LoVo (cell line): ENCODE data around the gene MFGE8.

Source experiments
- DNase-seq: peaks from one replicate; pipeline ENCODE4 v3.0.0-alpha.2; 2016; ENCODE audit warnings: low spot score

MFGE8 gene

DNA sequence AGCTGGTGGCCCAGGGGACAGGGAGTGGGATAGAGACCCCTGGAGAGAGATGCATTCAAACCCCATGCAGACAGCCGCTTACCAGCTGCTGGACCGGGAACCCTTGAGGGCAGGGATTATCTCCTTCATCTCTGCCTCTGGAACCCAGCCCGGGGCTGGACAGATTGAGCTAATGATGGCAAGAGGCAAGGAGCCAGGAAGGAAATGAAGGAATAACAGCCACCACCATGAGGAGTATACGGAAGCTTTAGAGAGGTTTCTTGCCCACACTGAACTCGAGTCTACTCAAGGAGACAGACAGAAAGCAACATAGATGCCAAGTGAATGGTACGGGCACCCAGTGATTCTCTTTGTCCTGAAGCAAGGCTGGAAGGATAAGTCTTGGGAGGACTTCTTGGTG lies 41.1 kb downstream of the MFGE8 start:
- DNase-seq: no peak

DNA sequence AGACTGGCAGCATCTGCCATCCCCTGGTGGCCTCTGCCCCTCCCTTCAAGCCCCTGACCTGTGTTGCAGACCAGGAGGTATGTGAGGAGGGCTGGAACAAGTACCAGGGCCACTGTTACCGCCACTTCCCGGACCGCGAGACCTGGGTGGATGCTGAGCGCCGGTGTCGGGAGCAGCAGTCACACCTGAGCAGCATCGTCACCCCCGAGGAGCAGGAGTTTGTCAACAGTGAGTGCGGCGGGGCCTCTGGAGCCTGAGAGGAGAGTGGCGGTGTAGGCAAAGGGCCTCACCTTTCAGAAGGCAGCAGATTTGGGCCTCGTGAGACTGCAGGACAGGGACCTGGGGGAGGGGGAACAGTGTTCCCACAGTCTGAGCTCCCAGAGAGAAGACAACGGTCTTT lies 41.9 kb downstream of the MFGE8 start:
- DNase-seq: no peak

DNA sequence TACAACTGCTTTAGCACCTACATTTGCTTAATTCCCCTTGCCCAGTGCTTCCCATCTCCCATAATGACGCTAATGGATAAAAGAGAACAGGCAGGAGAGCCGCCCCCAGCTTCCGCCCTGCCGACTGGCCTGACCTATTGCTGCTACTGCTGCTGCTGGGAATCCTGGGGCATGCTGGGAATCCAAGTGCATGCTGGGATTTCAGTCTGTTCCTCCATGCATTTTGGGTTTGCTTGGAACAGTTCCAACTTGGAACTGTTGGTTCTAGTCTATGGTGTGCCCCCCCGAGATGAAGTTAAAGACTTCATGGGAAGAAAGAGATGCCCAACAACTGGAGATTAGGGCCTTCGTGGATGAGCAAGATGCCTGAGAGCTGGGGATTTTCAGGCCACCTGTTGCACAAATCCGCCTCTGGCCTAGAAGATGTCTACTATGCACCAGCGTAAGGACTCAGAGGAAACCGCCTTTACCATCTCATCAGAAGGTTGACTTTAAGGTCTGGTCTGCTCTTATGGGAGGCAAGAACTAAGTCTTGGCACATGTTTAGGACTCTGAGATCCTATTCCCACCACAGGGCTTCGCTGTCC lies 46.8 kb downstream of the MFGE8 start:
- no peak for DNase-seq

DNA sequence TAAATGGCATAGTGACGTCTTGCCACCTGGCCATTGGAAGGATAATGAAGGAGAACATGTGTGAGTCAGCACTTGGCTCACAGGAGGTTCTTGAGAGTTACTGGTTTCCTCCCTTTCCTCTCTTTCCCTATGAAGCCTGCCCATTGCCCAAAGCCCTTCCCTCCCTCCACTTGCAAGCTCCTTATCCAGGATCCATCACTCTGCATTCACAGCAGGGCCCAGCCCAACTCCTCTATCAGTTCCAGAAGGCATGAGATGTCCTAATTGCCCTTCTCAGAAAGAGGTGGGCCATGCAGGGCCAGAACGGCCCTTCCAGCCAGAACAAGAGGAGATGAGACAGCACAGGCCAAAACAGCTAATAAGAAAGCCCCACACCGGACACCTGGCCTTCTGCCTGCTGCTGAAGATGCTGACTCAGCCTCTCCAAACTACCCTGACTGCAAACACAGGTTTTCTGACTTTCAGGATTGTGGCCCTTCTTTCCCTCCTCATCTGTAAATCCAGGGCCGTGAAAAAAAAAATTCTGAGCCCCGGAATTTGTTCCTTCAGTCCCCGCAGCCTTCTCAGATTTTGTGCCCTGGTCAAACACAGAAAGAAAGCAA lies 47.6 kb downstream of the MFGE8 start:
- no peak for DNase-seq

DNA sequence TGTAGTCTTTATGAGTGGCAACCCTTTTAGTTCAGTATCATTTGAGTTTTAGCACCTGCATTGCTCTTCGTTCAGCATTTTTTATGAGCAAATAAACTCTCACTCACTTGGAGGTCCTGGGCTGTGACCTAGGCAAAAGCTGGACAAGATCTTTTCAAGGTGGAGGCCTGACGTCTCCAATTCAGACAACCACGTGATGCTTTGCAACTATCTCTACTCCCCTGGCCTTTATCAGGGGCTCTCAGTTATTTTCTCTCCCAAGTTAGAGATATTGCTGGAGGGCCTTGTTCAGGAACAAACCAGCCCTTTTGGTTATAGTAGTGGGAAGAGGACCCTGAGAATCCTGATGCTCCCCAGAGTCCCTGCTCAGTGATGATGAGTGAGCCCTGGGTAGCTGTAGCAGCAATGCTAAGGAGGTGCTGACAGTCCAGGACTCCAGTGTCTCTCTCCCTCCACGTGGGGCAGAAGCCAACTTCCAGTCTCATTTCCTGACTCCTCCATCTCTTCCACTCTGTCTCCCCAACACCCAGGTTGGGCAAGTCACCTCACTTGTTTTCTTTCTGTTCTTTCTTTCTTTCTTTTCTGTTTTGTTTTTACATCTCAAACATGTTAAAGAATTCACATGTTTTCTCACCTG lies 48.2 kb downstream of the MFGE8 start:
- no peak for DNase-seq

DNA sequence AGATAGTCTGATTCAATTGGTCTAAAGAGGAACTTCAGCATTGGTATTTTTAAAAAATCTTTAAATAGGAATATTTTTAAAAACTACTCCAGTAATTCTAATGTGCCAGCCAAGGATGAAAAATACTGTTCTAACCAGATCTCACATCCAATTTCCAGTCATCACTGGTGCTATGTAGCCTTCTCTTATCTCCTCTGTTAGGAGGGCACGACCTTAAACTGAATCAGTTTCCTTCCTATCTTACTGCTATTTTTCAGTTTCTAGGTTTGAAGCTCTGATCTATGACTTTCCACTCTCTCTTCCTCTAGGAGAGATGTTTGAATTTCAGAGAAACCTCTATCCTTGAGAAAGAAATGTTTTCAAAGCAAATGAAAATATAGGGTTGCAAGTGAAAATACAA lies 49.8 kb downstream of the MFGE8 start:
- DNase-seq: no peak

DNA sequence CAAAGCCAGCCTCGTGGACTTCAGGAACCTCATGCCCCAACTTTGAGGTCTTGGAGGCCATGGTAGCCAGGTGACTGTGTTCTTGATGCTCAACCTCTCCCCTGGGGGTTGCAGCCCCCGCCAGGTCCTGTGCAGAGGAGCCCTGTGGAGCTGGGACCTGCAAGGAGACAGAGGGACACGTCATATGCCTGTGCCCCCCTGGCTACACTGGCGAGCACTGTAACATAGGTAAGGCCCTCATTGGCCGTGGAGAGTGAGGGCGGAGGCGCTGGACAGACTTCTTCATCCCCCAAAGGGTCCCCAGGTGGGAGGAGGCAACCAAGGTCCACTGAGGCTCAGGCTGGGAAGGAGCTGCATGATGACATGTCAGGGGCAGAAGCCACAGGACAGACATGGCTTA lies 53.0 kb downstream of the MFGE8 start:
- no peak for DNase-seq

DNA sequence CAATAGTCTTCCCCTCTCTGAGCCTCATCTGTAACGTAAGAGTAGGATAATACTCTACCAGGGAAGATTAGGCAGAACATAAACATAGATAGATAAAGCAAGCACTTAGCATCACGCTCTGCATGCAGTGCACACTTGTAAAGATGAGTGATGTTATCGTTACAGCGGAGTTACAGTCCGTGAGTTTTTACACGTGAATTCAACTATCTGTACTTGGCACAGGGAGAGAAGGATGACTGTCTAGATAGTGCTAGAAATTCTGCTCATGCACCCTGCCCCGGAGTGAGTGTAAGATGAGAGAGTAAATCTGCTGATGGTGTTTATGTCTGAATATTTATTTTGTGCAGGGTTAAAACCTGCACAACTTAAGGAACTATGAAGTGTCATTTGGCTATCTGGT lies 53.6 kb downstream of the MFGE8 start:
- no peak for DNase-seq

DNA sequence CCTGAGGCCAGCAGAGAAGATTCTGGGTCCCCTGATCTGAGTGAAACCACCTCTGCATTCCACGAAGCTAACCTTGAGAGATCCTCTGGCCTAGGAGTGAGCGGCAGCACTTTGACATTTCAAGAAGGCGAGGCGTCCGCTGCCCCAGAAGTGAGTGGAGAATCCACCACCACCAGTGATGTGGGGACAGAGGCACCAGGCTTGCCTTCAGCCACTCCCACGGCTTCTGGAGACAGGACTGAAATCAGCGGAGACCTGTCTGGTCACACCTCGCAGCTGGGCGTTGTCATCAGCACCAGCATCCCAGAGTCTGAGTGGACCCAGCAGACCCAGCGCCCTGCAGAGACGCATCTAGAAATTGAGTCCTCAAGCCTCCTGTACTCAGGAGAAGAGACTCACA lies 54.2 kb downstream of the MFGE8 start:
- no peak for DNase-seq

DNA sequence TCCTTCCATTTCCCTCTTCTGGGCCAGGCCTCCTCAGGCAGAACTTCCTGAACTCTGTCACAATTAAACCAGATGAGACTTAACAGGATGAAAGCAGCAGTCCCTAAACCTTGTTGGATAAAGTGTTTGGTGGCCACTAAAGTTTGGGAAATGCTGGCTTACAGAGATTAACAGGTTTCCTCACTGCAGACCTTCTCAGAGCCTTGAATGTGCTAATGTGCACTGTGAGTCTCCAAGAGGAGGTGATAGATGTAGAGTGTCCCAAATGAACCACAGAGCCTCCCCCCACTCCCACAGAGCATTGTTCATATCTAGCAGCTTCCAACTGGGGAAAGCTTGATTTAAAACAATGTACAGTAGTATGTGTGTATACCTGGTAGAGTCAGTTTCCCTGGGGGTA lies 60.7 kb downstream of the MFGE8 start:
- no peak for DNase-seq

DNA sequence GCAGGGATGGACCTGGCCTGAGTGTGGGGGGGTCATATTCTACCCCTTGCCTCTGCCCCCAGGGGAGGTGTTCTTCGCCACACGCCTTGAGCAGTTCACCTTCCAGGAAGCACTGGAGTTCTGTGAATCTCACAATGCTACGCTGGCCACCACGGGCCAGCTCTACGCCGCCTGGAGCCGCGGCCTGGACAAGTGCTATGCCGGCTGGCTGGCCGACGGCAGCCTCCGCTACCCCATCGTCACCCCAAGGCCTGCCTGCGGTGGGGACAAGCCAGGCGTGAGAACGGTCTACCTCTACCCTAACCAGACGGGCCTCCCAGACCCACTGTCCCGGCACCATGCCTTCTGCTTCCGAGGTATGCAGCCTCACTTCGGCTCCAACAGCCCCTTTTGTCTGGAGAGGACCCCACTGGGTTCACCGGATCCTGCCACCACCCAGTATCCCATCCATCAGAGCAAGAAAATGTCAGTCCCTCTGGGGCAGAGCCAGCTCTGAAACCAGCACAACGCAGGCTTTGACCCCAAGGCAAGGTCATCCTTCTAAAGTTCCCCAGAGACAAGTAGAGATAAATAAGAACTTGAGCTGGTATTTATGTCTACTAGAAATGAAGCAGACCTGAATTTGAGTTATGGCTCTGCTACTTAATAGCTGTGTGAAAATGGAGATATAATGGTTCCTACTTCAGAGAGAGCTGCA lies 63.7 kb downstream of the MFGE8 start:
- DNase-seq: no peak
